ENCODE measurements around the gene PKNOX2.
"Not testable (repeated sequence)": the region's sequence is repeated elsewhere in the genome, so short reads cannot be mapped to it uniquely, and the experiment has no call there.

Gene PKNOX2

DNA sequence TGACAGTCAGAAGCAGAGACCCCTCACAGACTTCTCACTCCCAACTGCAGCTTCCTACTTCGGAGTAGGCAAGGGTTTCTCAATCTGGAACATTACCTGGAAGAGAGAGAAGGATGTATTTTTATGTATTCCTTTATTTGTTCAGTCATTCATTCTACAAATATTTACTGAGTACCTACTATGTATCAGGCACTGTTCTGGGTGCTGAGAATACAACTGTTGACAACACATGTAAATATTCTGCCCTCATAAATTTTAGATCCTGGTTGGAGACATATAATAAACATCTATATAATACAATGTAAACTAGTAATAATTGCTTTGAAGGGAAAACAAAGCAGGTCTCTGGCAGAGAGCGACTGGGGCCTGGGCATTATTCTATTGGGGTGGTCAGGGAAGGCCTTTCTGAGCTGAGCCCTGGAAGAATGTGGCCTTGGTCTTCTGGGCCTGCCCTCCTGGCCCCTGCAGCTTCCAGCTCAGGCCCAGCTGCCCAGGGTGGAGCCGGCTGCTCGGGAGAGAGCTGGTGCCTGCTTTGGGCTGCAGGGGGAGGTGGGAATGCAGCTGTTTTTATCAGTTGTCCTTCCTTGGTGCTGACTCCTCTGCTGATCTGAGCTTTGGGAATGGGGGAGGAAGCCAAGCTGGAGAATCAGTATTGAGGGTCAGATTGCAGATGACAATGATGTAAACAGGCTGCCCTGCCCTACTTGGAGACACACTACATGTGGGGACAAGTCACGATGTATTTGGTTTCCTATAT is 46.8 kb downstream of the PKNOX2 start:
- no peak for DNase-seq

DNA sequence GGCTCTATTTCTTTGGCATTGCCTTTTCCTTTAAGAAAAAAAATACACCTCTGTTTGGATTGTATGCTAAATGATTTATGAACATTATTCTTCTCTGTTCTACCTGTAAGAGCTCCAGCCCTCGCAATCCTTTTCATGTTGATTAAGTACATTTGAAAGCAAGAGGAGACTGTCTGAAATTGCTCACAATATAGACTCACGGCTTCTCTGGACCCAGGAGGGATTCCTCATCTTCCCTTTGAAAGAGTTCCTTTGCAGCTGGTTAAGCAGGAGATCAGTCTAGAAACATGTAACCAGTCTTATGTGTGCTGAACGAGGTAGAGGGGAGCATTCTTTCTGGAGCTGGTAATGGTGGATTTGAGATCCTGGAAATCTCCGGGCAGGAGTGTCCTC is 47.4 kb downstream of the PKNOX2 start:
- no peak for DNase-seq

DNA sequence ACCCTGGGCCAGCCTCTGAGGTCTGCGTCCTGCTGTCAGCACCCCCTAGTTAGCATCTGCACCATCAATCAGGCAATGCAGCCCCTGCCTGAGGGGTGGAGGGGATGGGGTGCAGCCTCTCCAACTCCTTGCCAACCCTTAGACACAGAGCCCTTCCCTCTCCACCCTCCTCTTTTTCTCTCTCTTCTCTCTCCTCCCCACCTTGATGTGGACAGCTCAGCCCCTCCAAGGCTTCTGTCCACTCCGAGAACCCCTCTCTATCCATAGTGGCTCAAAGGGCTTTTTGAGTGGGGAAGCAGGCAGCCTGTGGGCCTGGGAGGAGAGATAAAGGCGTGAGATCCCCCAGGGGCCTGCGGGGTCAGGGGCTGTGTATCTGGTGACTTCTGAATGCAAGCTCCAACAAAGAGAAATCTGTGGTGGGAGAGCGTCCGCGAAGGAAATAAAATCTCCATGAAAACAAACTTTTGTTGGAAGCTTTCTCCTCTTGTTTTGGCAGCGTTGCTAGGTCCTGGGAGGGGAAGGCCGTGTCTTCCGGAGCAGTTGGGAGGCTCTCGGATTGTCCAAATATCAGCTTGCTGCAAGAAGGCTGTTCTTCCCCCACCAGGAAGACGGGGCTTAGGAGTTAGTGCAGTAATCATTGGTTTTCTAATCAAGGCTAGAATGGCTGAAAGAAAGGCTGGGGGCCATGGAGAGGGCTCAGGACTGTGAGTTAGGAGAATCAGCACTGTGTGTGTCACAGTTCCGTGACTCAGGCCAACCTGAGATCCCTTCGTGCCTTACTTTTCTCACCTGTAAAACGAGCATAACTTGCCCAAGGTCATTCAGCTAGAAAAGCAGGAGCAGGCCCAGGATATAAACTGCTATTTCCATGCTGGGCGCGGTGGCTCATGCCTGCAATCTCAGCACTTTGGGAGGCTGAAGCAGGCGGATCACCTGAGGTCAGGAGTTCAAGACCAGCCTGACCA is 50.3 kb downstream of the PKNOX2 start:
- no peak for DNase-seq

DNA sequence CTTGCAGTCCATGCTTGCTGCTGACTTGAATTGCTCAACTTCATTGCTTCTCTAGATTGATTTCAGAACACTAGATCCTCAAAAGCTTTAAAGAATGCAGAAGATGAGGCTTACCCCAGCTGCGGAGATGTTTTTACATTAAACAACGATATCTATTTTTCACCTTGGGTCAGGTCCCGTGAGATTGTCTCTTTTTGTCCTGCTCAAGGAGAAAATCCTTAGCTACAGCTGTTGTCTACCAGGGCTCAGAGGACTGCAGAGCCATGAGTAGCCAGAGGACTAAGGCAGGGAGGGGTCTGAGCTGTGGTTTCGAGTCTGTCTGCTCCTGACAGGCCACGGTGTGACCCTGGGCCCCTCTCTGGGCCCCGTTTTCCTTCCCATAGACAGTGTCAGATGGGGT is 51.4 kb downstream of the PKNOX2 start:
- no peak for DNase-seq

DNA sequence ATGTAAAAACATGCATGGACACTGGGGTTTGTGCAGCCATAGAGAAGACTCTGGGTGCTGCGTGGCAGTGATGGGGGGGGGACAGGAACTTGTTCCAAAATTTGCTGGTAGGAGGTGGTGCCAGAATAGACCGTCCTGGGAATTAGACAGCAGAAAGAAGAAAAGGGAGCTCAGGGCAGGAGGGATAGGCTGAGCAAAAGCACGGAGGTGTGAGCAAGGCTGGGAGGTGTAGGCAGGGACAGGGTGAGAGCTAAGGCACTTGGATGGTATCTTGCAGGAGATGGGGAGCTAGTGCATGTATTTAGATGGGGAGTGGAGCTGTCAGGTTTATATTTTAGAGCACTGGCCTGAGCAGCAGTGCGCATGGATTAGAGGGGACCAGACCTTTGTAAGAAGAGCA is 53.8 kb downstream of the PKNOX2 start:
- no peak for DNase-seq

DNA sequence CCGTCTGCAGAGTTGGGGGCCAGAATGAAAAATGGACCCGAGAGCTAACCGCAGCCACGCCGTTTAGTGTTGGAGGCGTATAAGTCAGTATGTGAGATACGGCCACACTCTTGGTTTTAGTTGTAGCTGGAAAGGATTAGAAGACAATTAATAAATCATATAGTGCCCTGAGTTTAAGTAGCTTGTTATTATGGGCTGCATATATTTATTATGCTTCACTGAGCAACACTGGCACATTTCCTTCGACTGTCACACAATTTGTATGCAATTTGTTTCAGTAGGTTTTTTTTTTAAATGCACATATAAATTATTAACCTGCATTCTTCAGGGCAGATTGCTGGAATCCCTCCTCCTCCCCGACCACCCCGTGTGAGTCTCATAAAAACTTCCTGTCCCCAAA is 56.9 kb downstream of the PKNOX2 start:
- no peak for DNase-seq

DNA sequence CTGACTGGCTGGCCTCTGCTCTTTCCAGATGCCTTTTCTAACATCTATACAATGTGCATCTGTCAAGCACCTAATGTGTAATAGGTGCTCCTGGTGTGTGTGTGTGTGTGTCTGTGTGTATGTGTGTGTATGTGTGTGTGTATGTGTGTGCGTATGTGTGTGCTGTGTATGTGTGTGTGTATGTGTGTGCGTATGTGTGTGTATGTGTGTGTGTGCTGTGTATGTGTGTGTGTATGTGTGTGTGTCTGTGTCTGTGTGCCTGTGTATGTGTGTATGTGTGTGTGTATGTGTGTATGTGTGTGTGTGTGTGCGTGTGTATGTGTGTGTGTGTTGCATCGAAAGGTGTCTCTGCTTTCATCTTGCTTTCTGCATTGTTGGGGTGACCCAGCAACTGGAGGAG is 57.9 kb downstream of the PKNOX2 start:
- no peak for DNase-seq

DNA sequence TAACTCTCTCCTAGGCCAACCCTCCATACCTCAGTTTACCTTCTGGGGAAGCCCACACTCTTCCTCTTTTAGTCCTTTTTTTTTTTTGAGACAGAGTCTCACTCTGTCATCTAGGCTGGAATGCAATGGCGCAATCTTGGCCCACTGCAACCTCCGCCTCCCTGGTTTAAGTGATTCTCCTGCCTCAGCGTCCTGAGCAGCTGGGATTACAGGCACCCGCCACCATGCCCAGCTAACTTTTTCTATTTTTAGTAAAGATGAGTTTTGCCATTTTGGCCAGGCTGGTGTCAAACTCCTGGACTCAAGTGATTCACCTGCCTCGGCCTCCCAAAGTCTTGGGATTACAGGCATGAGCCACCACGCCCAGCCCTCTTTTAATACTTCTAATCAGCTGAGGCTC is 58.6 kb downstream of the PKNOX2 start:
- DNase-seq, result not testable (repeated sequence)

DNA sequence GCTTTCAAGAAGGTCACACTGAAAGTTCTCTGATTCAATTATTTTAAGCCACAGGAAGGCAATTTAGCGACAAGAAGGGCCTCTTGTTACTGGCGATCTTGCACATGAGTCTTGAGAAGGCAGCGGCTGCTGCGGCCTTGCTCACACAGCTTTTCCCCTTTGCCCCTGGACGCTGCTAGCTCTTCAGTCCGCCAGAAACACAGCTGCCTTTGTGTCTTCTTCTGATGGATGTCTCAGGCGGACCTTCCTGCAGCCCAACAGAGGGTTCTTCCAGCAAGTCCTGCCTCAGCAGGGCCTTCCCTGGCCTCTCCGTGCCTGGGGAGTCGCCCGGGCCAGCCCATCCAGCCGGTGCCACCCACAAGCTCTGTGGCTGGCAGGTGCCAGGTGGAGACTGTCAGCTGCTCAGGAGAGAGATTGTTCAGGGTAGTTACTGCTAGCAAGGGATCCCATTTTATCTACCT is 59.4 kb downstream of the PKNOX2 start:
- DNase-seq, result no peak

DNA sequence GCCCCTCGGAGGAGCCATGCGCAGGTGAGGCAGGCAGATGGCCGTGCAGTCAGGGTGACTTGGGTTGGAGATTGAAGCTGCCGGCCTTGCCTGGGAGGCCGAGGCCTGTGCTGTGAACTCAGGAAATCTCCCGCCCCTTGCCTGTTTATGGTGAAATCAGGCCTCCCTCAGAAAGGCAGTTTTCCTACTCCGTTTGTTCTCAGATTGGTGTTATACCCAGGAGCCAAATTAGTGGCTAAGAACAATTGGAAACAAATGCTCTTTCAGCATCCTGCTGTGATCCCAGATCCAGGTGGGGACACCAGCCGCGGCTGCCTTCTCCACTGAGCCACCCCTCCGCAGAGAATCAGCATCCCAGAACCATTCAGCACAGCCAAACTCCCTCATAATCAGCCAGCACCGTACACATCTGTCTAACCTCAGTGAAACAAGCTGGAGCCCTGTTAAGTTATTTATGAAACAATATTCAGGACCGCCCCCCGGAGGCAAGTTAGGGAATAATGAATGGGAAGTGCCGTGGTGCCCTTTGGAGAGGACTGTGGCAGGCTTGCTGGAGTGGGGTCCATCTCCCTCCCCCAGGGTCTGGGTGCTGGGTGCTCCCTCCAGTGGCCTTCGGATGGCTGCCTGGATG is 60.0 kb downstream of the PKNOX2 start:
- DNase-seq, result no peak

DNA sequence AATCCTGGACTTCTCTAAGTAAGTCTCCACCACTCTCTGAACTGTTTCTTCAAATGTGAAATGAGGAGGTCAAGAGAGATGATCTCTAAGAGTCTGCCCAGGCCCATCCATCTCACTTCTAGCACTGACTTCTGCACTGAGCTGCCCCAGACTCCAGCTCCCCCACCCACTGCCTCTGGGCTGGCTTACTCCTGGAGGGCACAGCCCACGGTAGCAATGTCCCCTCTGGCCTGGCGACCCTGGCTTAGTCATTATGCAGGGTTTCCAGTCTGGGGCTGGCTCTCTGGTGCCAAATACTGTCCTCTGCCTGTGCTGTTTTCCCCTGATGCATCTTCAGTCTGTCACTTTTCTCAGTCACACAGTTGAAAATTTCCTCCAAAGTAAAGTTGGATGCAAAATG is 60.9 kb downstream of the PKNOX2 start:
- DNase-seq, result no peak

DNA sequence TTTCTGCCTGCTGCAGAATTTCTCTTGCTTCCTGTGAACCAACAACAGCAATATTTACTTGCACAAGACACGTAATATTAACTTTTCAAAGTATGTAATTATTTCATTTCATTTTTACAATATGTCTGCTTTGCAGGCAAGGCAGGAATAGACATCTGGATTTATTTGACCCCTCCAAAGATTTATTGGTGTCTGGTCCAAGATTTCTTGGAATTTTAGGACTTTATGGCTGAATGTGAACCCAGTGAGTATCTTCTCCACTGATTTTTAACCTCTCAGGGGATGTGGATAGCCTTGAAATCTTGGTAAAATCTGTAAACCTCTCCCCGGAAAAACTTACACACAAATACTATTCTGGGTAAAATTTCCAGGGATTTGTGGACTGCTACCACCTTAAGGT is 61.5 kb downstream of the PKNOX2 start:
- no peak for DNase-seq

DNA sequence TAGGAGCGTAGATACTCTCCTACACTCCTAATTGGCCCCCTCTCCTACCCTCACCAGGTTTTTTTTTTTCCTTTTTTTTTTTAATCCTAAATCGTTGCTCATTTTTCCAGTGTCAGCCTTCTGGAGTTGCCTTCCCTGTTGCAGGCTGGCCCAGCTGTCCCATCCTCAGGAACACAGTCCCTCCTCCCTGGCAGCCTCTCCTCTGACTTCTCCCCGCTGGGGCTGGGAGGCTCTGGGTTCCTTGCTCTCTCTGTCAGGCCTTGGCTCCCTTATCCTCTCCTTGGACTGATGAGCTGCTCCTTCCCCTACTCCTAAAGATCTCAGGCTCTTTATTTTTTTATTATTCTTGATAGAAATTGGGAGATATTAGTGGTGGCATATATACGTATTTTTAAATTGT is 62.2 kb downstream of the PKNOX2 start:
- no peak for DNase-seq

DNA sequence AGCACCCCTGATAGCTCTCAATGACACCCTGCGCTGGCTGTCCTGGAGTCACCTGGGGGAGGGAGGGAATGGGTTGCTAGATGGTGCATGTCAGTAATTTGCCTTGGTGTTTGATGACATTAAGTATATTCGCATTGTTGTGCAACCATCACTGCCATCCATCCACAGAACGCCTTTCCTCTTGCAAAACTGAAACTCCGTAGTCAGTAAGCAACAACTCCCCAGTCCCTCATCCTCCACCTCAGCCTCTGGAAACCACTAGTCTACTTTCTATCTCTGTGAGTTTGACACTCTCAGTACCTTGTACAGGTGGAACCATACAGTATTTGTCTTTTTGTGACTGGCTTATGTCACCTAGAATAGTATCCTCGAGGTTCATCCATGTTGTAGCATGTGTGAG is 62.6 kb downstream of the PKNOX2 start:
- no peak for DNase-seq

DNA sequence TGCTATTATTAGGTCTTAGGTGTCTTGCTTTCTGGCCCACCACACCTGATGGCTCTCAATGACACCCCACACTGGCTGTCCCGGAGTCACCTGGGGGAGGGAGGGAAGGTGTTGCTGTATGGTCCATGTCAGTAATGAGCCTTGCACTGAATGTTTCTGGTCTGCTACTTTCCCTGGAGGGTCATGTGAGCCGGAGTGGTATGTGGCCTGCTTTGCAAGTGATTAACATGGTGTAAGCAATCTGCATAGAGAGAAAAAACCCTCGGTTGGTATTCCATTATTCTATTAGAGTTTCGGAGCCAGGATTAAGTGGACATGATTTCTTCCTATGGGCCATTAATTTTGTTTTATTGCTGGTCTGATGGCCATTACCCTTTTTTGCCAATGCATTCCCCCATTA is 63.9 kb downstream of the PKNOX2 start:
- no peak for DNase-seq

DNA sequence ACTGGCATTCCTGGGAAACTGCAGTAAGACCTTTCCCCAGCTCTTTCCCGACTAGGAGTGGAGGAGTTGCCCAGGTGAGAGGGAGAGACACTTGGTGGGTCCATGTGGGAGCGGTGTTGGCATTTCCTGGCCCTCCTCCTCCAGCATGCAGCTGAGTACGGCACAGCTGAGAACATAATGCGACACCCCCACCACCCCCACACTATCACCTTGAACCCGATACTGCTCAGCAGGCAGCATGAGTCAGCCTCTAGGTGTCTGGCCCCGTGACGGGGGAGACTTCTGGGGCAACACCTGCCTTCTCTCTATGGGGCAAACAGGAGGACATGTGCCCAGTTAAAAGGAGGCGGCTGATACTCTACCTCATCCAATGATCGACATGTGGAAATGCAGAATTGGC is 64.4 kb downstream of the PKNOX2 start:
- DNase-seq, result no peak

DNA sequence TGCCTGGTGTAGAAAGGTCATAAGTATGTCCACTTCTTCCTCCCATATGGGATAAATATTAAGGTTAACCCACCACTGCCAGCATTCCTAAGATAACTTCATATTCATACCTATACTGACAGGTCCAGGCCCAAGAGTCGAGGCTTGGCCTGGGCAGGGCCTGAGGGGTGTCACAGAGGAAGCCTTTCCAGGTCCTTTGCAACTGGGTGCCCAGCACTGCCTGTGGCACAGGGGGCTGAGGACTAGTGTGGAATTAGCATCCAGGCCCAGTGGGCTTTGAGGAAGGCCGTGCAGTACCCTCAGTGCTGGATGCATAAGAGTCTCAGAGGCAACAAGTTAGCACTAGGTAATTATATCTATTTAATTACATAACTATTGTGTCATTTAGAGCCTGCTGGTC is 65.4 kb downstream of the PKNOX2 start:
- DNase-seq, result no peak

DNA sequence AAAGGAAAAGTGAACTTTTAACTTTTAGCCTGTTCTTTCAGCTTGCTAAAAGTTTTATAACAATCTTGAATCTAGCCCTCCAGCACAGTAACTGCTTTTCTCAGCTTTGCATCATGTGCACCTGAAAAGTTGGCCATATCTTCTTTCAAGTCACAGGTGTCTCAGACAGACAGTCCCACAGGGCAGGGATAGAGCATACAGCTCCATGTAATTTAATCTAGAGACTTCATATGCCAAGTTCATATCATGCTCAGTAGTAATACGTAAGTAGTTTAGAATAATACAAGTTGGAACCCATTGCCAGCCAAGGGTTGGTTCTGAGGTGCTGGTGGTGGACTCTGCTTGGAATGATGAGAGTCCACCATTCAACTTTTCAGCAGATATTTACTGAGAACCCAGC is 68.6 kb downstream of the PKNOX2 start:
- DNase-seq, result no peak

DNA sequence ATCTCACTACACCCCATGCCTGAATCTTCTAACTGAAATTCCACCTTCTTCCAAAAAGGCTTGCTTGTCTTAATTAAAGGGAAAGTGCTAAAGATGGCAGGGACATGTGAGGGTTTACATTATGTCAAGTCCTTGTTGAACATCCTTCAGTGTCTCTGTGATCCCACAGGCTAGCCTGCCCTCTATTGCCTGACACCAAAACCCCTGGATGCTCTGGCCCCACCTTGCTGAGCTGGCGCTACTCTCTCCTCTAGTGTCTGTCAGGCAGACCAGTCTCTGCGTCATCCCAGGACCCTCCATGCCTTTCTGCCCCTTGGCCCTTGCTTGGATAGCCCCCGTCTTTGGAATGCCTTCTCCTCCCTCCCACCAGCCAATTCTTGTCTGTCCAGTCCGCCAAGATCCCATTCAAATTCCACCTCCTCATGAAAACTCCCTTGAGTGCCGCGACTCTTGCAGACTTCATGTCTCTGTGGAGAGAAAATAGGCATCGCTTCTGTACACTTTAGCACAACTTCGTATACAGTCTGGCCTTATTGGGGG is 69.3 kb downstream of the PKNOX2 start:
- no peak for DNase-seq

DNA sequence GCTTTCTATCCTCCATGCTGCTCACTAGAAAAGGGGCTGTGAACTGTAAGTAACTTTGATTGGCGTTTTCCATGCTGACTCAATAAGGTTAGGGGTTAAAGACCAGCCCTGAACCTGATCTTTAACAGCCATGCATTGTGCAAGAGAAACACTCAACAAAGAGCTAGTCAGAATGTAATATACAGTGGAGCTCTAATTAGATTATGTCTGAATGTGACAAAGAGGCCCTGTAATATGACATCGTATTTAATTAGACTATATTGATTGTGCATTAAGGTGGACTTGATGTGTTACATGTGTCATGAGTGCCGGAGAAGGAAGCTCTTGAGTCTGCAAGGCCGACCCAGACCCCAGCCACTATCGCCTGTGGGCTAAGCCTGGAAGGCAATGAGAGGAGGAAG is 70.5 kb downstream of the PKNOX2 start:
- no peak for DNase-seq

DNA sequence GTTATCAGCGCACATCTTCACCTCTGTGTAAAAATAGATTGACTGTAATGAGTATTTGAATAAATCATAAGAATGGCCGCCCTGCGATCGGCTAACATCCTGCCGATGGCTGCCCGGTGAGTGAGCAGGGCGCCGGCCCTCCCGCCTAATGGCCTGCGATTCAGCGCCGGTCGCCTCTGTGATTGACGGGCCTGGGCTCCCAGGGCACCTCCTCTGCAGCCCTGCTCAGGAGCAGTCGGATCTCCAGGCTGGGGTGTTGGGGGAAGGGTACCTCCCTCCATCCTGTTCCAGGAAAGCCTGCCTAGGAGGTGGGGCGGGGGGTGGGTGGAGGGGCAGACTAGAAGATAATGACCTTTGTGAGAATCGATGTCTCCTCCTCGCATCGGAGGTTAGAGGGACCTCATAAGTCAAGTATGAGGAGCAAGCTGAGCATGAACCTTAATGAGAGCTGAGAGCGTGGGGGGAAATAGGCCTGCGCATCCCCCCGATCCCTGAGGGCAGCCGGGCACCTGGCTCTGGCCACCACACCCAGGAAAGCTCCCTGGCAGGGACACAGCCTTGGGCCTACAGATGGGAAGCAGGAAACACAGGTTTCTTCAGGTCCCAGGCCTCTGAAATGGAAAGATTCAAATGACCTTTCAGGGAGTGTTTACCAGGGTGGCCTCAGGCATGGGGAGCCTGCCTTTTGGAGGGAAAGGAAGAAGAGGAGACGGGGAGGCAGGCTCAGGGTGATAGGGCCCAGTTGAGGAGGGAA is 71.7 kb downstream of the PKNOX2 start:
- DNase-seq, result no peak

All from activated CD8-positive, alpha-beta memory T cell treated with anti-CD3 and anti-CD28 coated beads, Interleukin-2, amount 50 U/mL, for 4 hours (primary cell).